ENCODE results near the gene STRIT1.
"Not testable (repeated sequence)": the region's sequence is repeated elsewhere in the genome, so short reads cannot be mapped to it uniquely, and the experiment has no call there.

Gene STRIT1

DNA sequence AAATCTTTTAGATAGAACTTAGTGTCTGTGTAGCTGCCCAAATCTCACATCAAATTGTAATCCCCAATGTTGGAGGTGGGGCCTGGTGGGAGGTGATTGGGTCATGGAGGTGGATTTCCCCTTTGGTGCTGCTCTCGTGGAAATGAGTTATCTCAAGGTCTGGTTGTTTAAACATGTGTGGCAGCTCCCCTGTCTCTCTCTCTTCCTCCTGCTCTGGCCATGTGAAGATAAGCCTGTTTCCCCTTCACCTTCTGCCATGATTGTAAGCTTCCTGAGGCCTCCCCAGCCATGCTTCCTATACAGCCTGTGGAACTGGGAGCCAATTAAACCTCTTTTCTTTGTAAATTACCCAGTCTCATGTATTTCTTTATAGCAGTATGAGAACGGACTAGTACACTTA, 30.6 kb downstream of the STRIT1 start:
- DNase-seq: not testable (repeated sequence)

DNA sequence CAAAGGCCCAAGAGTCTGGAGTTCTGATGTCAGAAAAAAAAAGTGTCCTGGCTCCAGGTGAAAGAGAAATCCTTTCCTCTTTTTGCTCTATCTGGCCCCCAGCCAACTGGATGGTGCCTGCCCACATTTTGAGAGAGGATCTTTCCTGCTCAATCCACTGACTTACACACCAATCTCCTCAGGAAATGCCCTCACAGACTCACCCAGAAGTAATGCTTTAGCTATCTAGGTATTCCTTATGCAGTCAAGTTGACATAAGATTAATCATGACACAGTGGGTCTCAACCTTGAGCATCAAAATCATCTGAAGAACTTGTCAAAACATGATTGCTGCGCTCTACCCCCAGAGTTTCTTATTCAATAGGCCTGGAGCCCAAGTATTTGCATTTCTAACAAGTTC, 31.2 kb downstream of the STRIT1 start:
- no peak for DNase-seq

DNA sequence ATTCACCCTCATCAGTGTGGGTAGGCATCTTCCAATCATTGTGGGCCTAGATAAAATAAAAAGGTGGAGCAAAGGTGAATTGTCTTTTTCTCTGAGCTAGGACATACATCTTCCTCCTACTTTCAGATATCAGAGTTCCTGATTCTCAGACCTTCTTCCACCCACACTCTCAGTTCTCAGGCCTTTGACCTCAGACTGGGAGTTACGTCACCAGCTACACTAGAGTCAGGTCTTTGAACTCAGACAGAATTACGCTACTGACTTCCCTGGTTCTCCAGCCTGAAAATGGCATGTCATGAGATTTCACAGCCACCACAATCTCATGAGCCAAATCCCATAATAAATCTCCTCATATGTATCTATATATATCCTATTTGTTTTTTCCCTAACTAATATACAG, 39.0 kb downstream of the STRIT1 start:
- no peak for DNase-seq

DNA sequence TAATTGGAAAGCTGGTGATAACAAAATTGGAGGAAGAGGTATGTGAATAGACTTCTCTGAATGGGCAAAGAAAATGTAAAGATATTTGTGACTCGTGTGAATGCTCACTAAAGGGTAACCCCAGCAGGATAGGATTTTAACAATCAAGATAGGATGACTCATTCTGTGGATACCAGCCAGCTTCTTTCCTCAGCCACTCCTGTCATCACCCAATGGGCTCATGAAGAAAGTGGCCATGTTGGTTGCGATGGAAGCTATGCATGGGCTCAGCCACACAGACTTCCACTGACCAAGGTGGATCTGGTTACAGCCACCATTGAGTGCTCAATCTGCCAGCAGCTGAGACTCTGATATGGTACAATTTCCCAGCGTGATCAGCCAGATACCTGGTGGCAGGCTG, 40.9 kb downstream of the STRIT1 start:
- no peak for DNase-seq

DNA sequence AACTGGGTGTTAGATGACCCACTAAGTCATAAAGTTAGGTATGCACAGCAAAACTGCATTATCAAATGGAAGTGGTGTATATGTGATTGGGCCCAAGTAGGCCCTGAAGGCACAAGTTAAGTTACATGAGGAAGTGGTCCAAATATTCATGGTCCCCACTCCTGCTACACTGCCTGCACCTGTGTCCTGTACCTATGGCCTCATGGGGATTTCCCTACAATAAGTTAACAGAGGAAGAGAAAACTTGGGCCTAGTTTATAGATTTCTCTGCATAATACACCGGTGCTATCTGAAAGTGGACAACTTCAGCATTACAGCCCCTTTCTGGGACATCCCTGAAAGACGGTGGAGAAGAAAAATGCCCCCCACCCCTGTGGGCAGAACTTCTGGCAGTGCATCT, 41.5 kb downstream of the STRIT1 start:
- no peak for DNase-seq

DNA sequence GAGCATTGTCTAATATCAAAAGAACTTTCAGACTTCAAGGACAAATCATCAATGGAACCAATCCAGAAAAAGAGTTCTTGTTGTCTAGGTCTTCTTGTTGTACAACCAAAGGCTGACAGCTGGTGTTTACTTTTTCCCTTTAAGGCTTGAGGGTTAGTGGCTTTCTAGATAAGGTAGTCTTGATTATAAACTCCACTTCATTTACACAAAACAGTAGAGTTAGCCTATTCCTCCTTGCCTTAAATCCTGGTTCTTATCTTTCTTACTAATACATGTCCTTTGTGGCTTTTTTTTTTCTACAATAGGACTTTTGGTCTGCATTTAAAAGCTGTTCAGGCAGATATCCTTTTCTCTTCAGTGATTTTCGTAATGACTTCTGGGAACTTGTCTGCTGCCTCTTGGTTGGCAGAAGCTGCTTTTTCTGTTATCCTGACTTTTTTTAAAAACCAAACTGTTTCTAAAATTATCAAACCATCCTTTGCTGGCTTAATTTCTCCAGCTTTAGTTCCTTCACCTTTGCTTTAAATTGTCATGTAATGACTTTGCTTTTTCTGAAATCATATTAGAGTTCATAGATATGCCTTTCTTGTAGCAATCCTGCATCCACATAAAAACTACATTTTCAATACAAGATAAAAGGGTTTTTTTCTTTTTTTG, 44.8 kb downstream of the STRIT1 start:
- no peak for DNase-seq

DNA sequence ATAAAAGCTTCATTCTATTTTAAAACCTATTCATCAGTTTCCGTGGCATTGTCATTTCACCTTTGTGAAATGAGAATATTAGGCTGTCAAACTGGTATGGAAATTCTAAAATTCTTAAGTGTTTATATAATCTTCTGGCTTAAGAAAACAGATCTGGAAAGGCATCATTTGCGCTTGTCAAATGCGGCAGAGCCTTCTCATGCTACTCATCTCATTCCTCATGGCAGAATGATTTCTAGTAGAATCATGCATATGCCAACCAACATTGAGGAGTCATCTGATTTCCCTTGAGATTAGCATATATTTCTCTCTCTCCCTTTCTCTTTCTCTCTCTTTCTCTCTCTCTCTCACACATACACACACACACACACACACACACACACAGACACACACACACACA, 48.8 kb downstream of the STRIT1 start:
- no peak for DNase-seq

DNA sequence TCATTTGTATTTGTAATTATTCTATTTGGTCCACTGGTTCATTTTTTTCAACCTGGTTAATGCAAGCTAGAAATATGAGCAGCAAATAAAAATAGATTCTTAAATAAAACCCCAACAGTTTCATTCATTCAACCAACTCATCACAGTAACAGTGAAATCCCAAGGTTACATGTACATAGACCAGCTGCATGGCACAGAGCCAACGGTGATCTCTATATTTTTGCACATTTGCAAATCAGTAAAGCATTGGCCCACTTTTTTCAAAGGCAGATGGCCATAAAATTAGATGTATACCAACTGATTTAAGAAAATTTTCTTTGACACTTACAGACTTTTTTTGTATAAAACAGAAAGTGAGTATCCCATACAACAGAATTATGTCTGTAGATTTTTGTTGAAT, 49.3 kb downstream of the STRIT1 start:
- DNase-seq: no peak

DNA sequence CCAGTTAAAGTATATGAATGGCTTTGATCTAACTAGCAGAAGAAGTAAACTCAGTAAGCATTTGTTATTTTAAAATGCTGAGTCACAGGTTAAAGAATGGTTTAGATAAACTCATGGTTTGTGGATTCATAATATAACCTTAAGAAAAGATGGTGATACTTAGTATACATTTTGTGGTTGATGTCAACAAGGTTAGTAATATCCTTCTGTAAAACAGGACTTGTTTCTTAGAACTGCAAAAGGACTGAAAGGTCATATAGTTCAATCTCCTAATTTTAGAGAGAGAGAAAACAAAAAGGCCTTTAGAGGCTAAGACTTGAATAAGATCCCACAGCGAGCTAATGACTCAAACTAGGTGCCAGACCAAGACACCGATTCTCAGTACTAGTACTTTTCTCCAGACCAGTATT, 50.0 kb downstream of the STRIT1 start:
- no peak for DNase-seq

DNA sequence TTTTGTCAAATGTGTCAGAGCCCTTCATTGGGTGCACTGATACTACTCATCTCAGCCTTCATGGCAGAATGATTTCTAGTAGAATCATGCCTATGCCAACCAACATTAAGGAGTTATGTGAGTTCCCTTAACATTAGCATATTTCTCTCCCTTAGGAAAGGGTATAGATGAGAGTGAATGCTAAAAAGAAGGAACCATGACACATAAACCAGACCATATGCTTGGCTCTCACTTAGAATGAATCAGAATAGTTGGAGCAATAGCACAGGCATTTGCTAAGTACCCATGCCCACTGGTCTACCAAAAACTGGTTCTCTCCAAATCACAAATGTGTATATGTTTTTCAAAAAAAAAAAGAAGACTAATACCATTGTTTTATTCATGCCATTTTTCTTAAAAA, 51.1 kb downstream of the STRIT1 start:
- no peak for DNase-seq

DNA sequence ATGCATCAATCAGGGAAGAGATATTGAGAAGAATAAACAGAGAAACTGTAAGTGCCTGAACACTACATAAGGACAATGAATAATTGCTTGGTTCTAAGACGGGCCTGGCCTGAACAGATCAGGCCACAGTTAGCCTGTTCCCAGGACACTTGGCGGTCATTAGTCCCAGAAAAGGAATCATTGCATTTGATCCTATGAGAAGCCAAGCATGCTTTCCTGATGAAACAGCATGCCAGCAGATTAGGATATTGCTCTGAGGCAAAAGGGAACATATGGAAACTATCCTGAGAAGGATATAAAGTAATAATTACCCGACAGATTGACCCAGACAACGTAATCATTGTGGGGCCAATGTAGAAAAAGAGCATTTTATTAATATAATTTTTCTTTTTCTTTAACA, 51.9 kb downstream of the STRIT1 start:
- no peak for DNase-seq
